SK-N-MC (cell line): Measurements from ENCODE around the gene KRTAP29-1.

Source experiments
- EZH2 ChIP-seq: fragments of 200-600 bp; sonication (generic); IDR thresholded peaks from one replicate; pipeline ENCODE4 v1.6.1; 2017; ENCODE audit warnings: antibody characterized with exemption
- FOXP2 ChIP-seq: optimal IDR thresholded peaks from 2 replicates; pipeline ENCODE3; 2011; ENCODE audit warnings: mild to moderate bottlenecking, moderate library complexity; ENCODE audit not compliant: insufficient read depth; ENCODE audit errors: extremely low read length, control extremely low read depth
- POLR2AphosphoS5 ChIP-seq: IDR thresholded peaks from 2 replicates; pipeline ENCODE4 v1.6.1; 2012; ENCODE audit warnings: mild to moderate bottlenecking, low read depth, low read length, borderline replicate concordance

DNA sequence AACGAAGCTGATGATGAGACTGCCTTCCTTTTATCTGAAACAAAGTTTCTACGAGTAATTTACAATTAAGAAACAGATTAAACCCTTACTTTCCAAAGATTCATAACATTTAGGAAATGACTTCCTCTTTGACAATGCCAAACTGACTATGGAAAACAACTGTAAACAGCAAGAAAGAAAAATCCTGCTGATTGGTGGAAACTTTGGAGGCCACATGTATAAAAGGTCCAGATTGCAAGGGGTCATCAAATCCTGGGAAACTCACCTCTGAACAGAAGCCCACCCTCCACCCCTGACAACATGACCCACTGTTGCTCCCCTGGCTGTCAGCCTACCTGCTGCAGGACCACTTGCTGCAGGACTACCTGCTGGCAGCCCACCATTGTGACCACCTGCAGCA lies 37.6 kb downstream of the KRTAP29-1 start, which contains the start of gene KRTAP9-6:
- no peak for TF ChIP-seq POLR2AphosphoS5
- TF ChIP-seq EZH2 = no peak
- no peak for TF ChIP-seq FOXP2
